Measurements from ENCODE around the gene ADGRE2. TPM values are rescaled to one million over a fixed set of nuclear protein-coding genes. Genes with fewer than 3 reads are reported as not detected.

ADGRE2 gene
- total and polyA plus RNA-seq, 2 donors (not counting 1 experiment from before 2014, with no cell fraction given) = under 0.01 to 0.07 TPM

GRCh38 chr19:14732510-14732909, 45.9 kb downstream of the ADGRE2 start:
- Histone ChIP-seq H3K4me2 (ENCODE audit: extremely low read depth, insufficient read depth, low read length) (no peak overlapping the region), H3K79me2 (ENCODE audit: control insufficient read depth, insufficient read depth, low read length) (no peaks in the 10 kb centered on the region), H3K4me1 (ENCODE audit: control insufficient read depth, extremely low read depth, insufficient read depth, low read length) (no peaks in the 10 kb centered on the region), H3K27me3 (ENCODE audit: control insufficient read depth, insufficient read depth, low read length) (no peaks in the 10 kb centered on the region), H3K36me3 (ENCODE audit: control insufficient read depth, insufficient read depth, low read length) (no peaks in the 10 kb centered on the region), H3K9ac (ENCODE audit: insufficient read depth, low read length) (no peak overlapping the region), H3K27ac (ENCODE audit: insufficient read depth, low read length) (no peak overlapping the region), H3K9me3 (ENCODE audit: control insufficient read depth, insufficient read depth, low read depth, low read length) (no peaks in the 10 kb centered on the region), H3K4me3 (replicated peaks in 1 of 4; ENCODE audit: control extremely low read depth in 1 of 4, insufficient read depth in 1 of 4, low read depth in 3 of 4, low read length in 4 of 4) (no peak overlapping the region), H2AFZ (ENCODE audit: low read length) (no peak overlapping the region), H4K20me1 (ENCODE audit: control insufficient read depth, extremely low read depth, insufficient read depth, low read length) (no peaks in the 10 kb centered on the region)
- no peak for DNase-seq (ENCODE audit: low read depth in 2 of 2)
- TF ChIP-seq CTCF (conservative IDR thresholded peaks at IDR 0.05 in 1 of 2, IDR thresholded peaks at IDR 0.05 in 1 of 2; ENCODE audit: low read depth in 1 of 2, low read length in 2 of 2) (no peak), EZH2 (IDR thresholded peaks at IDR 0.05; ENCODE audit: low read length, missing control alignments) (no peak)

- Histone ChIP-seq H4K20me1 (ENCODE audit: control insufficient read depth, extremely low read depth, insufficient read depth, low read length) (no peaks in the 10 kb centered on the region), H3K4me2 (ENCODE audit: extremely low read depth, insufficient read depth, low read length) (no peak overlapping the region), H3K4me1 (ENCODE audit: control insufficient read depth, extremely low read depth, insufficient read depth, low read length) (no peaks in the 10 kb centered on the region), H2AFZ (ENCODE audit: low read length) (no peak overlapping the region), H3K4me3 (replicated peaks in 1 of 4; ENCODE audit: control extremely low read depth in 1 of 4, insufficient read depth in 1 of 4, low read depth in 3 of 4, low read length in 4 of 4) (no peak overlapping the region), H3K9ac (ENCODE audit: insufficient read depth, low read length) (no peak overlapping the region), H3K79me2 (ENCODE audit: control insufficient read depth, insufficient read depth, low read length) (no peaks in the 10 kb centered on the region), H3K9me3 (ENCODE audit: control insufficient read depth, insufficient read depth, low read depth, low read length) (no peaks in the 10 kb centered on the region), H3K36me3 (ENCODE audit: control insufficient read depth, insufficient read depth, low read length) (no peaks in the 10 kb centered on the region), H3K27ac (ENCODE audit: insufficient read depth, low read length) (no peak overlapping the region), H3K27me3 (ENCODE audit: control insufficient read depth, insufficient read depth, low read length) (no peaks in the 10 kb centered on the region)
- DNase-seq (ENCODE audit: low read depth in 2 of 2) = no peak
- no peak for TF ChIP-seq EZH2 (IDR thresholded peaks at IDR 0.05; ENCODE audit: low read length, missing control alignments)
Observed at GRCh38 chr19:14731200-14731599, 47.2 kb downstream of the ADGRE2 start.

- Histone ChIP-seq H3K36me3 (ENCODE audit: control insufficient read depth, insufficient read depth, low read length) (no peaks in the 10 kb centered on the region), H3K4me2 (ENCODE audit: extremely low read depth, insufficient read depth, low read length) (no peak overlapping the region), H3K4me1 (ENCODE audit: control insufficient read depth, extremely low read depth, insufficient read depth, low read length) (no peaks in the 10 kb centered on the region), H3K4me3 (replicated peaks in 1 of 4; ENCODE audit: control extremely low read depth in 1 of 4, insufficient read depth in 1 of 4, low read depth in 3 of 4, low read length in 4 of 4) (no peak overlapping the region), H3K27me3 (ENCODE audit: control insufficient read depth, insufficient read depth, low read length) (no peaks in the 10 kb centered on the region), H3K9ac (ENCODE audit: insufficient read depth, low read length) (no peak overlapping the region), H3K9me3 (ENCODE audit: control insufficient read depth, insufficient read depth, low read depth, low read length) (no peaks in the 10 kb centered on the region), H3K27ac (ENCODE audit: insufficient read depth, low read length) (no peak overlapping the region), H2AFZ (ENCODE audit: low read length) (no peak overlapping the region), H4K20me1 (ENCODE audit: control insufficient read depth, extremely low read depth, insufficient read depth, low read length) (no peaks in the 10 kb centered on the region), H3K79me2 (ENCODE audit: control insufficient read depth, insufficient read depth, low read length) (no peaks in the 10 kb centered on the region)
- no peak for DNase-seq (ENCODE audit: low read depth in 2 of 2)
- no peak for TF ChIP-seq EZH2 (IDR thresholded peaks at IDR 0.05; ENCODE audit: low read length, missing control alignments)
- TF ChIP-seq CTCF (conservative IDR thresholded peaks at IDR 0.05 in 1 of 2, IDR thresholded peaks at IDR 0.05 in 1 of 2; ENCODE audit: low read depth in 1 of 2, low read length in 2 of 2) = no peak
Observed at GRCh38 chr19:14728595-14728994, 49.8 kb downstream of the ADGRE2 start.
